RPMI7951 (cell line): ENCODE measurements around the gene CNTN4. TPM values are rescaled to one million over a fixed set of nuclear protein-coding genes. Genes with fewer than 3 reads are reported as not detected.
"Not testable (repeated sequence)": the region's sequence is repeated elsewhere in the genome, so short reads cannot be mapped to it uniquely, and the experiment has no call there.

Experiments
- DNase-seq: peaks from one replicate; pipeline ENCODE4 v3.0.0-alpha.2; 2012; ENCODE audit warnings: low read depth
- total RNA-seq: library from RNA; depleted of rRNA; stranded (reverse); fragments of >200 nt; shearing (Covaris generic); gene quantifications from 2 replicates; pipeline ENCODE4 v1.2.3, GENCODE V29; 2014; rRNA removed

Gene CNTN4
- not detected in 2 replicates for total RNA-seq

- DNase-seq: no peak
Observed at GRCh38 chr3:2098398-2099027, at the start of gene CNTN4. CNTN4 (plus strand) TSS chr3:2098866.

- no peak for DNase-seq
Observed at GRCh38 chr3:2061360-2061759, 37.3 kb upstream of the CNTN4 start.

GRCh38 chr3:2071531-2071930 lies 27.1 kb upstream of the CNTN4 start:
- no peak for DNase-seq

DNA sequence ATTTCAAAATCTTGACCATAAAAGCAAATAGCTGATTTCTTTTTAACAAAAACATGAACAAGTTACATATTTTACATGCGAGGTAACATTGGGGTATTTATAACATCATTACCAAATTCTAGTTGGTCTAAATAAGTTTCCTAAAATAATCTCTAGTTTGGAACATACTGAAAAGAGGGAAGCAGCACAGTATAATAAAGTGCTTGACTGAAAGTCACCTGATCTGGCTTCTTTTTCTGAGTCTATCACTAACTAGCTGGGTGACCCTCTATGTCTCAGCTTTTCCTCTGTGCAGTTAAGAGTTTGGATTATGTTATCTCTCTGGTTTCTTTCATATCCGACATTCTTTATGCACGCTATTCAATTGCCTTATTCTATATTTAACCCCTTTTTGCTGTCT lies 19.8 kb upstream of the CNTN4 start:
- DNase-seq: no peak

- no peak for DNase-seq
Observed at GRCh38 chr3:2082871-2083480, 15.7 kb upstream of the CNTN4 start.

- not testable (repeated sequence) for DNase-seq
Observed at GRCh38 chr3:2083558-2083957, 15.1 kb upstream of the CNTN4 start.

DNA sequence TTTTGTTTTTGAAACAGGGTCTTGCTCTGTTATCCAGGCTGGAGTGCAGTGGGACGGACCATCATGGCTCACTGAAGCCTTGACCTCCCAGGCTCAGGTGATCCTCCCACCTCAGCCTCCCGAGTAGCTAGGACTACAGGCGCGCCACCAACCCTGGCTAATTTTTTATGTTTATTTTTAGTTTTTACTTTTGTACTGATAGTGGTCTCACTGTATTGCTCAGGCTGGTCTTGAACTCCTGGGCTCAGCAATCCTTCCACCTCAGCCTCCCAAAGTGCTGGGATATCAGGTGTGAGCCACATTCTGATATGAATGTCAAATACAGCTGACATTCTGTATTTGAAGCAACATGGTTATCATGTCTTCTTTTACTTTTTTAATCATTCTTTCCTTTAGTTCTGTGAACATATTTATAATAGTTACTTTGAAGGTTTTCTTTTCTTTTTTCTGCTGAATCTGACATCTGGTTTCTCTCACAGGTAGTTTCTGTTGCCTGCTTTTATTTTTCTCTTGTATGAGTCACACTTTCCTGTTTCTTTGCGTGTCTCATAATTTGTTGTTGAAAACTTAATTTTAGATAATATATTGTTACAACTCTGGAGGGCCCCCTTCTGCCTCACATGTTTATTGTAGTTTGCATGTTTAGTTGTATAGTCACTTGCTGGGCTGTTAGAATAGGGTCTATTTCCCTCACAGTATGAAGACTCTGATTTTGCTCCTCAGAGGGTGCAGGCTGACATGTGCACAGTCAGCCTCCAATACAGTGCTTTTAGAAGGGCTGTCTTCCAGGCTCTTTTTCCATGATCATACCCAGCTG lies 8.4 kb upstream of the CNTN4 start:
- no peak for DNase-seq

- no peak for DNase-seq
Observed at GRCh38 chr3:2092758-2093157, 5.9 kb upstream of the CNTN4 start.

- DNase-seq: no peak
Observed at GRCh38 chr3:2094941-2095340, 3.7 kb upstream of the CNTN4 start.

- no peak for DNase-seq
Observed at GRCh38 chr3:2096216-2096615, 2.5 kb upstream of the CNTN4 start.

- DNase-seq: no peak
Observed at GRCh38 chr3:2097641-2098191, 950 bp upstream of the CNTN4 start.

DNA sequence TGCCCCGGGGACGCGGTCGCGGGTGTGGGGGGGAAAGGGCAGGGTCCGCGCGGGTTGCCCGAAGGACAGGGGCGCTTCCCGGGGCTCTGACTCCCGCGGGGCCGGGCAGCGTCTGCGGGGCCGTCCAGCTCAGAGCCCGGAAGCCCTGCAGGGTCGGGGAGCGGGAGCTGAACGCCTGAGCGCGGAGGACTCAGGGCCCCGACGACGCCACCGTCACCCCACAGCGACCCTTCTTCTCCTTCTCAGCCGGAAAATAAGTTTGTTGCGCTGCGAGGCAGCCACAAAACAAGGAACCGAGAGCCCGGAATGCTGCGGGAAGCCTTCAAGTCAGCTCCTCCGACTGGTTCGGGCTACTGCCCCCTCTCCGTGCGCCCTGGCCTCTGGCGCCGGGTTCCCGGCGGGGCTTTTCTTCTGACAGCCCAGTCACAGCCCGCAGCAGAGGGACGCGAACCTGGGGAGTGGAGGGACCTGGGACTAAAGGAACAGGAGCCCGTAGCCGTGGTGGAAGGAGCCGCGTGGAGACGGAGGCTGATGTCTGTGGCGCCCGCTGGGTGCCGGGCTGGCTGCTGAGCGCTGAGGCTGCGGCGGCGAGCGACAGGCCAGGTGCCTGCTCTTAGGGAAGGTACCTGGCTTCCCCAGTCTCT lies 484 bp downstream of the CNTN4 start:
- no peak for DNase-seq

DNA sequence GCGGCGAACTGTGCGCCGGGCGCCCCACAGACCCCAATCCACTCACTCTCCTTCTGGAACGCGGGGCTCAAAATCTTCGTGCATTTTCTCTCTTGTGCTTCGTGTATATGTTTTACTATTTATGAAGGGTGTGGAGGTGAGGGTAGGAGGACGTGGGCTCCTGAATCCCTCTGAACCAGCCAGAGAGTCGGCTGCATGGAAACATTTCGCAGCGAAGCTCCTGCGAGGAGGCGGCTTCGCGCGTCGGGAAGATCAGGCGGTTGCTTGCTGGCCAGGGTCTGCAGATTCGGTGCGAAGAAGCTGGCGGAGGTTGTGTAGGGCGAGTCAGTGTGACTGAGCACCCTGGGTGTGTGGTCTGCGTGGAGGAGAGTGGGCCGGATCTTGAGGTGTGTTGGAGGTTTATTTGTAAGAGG lies 1.1 kb downstream of the CNTN4 start:
- DNase-seq: no peak

- DNase-seq: no peak
Observed at GRCh38 chr3:2106438-2106837, 7.8 kb downstream of the CNTN4 start.

DNA sequence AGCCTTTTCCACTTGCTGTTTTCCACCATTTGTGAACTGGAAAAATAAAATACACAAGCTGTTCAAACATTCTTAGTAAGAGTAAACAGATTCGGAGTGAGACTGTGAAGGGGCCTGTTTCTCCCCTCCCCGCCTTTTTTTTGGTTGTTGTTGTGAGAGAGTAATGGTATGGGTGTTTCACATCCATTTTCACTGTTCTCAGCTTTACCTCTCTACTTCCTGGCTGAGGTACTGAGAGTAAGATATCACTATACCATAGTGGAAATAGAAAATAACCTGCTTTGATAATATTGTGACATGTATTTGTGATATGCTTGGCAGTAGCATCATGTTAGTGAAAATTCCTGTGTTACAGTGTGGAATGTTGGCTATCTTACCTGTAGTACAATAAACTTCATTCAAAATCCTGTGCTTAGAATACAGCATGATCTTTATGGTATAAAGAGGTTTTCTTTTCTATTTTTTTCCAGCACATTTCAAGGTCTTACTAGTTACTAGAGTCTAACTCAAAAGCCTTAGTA lies 12.0 kb downstream of the CNTN4 start:
- no peak for DNase-seq

DNA sequence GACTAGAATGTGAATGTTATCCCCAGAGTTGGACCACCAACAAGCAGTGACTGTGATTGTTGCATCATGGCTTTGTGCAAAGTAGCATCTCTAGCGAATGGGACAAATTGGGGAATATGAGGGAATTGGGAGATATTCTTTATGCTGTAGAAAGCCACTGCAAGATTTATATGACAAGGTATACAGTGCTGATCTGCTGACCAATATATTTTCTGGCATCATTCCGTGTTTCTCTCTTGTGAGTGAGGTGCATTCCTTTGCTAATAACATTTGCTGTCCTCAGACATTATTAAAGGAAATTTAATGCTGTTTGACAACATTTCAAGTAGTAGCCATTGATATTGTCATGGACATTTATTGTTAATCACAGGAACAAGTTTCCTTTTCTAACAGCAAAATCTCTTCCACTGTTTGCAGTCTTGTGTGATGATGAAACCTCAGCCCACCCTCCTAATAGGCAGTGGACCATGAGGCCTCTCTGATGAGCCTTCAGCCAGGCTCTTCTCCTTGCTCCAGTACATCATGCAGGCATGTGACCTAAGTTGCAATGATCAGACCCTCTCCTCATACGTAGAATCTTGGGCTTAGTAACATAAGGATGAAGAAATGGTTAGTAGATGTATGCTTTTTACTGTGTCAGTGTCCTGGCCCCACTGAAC lies 16.1 kb downstream of the CNTN4 start:
- no peak for DNase-seq

GRCh38 chr3:2130726-2131125 lies 32.1 kb downstream of the CNTN4 start:
- DNase-seq: no peak

DNA sequence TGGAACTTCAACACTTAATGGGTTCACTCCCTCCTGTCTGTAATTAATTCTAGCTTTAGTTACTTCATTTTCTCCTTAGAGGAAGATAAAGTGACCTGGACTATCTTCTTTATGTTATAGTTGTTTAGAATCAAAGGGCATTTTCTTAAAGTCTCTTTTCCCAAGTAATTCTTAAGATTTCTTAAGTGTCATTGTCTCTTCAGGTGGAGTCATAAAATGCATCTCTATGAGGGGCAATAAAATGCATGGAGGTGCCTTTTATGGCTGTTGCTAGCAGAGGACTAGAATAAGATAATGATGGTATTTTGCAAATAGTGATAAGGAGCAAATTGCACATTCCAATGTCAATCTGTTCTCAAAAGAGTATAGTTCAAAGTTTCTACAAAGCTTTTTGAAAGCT lies 34.5 kb downstream of the CNTN4 start:
- no peak for DNase-seq

- no peak for DNase-seq
Observed at GRCh38 chr3:2137651-2138050, 39.0 kb downstream of the CNTN4 start.

DNA sequence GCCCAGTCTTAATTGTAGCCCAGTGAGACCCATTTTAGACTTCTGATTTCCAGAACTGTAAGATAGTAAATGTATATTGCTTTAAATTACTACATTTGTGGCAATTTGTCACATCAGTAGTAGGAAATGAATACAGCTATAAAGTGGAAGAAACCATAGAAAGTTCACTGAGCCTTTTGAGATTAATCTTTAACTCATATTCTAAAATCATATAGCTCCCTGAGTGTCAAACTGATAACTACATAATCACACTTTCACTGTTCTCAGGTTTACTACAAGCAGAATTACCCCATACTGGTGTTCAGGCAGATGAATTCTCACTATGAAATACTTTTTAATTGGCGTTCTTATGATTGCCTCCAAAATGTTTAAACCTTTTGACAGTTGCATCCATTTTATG lies 42.8 kb downstream of the CNTN4 start:
- DNase-seq: no peak

DNA sequence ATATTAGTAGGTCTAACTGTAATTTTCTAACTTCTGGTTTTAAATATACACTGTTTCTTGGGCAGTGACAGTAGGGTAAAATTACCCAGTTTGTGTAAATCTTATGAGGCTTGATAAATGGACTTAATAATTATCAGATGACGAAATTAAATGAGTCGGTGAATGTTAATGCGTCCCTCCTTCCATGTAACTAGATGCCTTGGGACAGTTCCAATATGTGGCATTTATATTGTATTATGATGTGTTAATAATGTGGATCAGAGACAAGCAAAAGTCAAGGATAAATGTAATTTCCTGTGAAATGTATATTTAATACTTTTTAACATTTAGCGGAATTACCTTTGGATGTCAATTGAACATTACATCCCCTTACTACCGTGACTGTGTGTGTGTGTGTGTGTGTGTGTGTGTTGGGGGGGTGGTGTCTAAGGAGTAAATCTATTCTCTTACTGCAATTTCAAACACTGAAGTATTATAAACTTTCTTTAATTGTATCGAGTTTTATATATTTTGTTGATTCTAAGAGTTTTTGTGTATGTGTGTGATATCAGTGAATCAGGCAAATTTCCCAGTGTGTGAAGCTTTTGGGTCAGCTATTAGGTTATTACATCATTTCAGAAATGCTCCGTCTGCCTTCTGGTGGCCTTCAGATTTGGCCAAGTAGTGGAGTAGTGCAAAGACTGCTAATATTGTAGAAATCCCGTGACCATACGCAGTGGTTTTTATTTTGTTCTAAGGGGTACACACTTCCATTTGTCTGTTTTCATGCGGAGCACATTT lies 50.1 kb downstream of the CNTN4 start:
- no peak for DNase-seq
